GM21717 (cell line): ENCODE measurements around the gene LAMP5.

Experiments used
- ATAC-seq: cut with Tn5 transposase; IDR thresholded peaks from one replicate; pipeline ENCODE4 v1.9.1; 2021; ENCODE audit warnings: mild to moderate bottlenecking, moderate library complexity; ENCODE audit not compliant: unreplicated experiment

The LAMP5 gene

GRCh38 chr20:9531581-9531980 is 17.2 kb downstream of the LAMP5 start:
- no peak for ATAC-seq

GRCh38 chr20:9532069-9532838 is 17.9 kb downstream of the LAMP5 start:
- ATAC-seq = no peak

GRCh38 chr20:9534025-9534424 is 19.6 kb downstream of the LAMP5 start:
- no peak for ATAC-seq

GRCh38 chr20:9535449-9535848 is 21.1 kb downstream of the LAMP5 start:
- no peak for ATAC-seq

- no peak for ATAC-seq
Measured at GRCh38 chr20:9543214-9543613, 28.8 kb downstream of the LAMP5 start.

GRCh38 chr20:9550283-9550682 is 35.9 kb downstream of the LAMP5 start:
- ATAC-seq = no peak

- ATAC-seq = no peak
Measured at GRCh38 chr20:9550871-9551270, 36.5 kb downstream of the LAMP5 start.

- no peak for ATAC-seq
Measured at GRCh38 chr20:9551808-9552550, 37.6 kb downstream of the LAMP5 start.

- ATAC-seq = no peak
Measured at GRCh38 chr20:9555781-9556180, 41.4 kb downstream of the LAMP5 start.

- no peak for ATAC-seq
Measured at GRCh38 chr20:9557411-9557810, 43.0 kb downstream of the LAMP5 start.

- ATAC-seq = no peak
Measured at GRCh38 chr20:9565910-9566550, 51.6 kb downstream of the LAMP5 start.

GRCh38 chr20:9566977-9567376 is 52.6 kb downstream of the LAMP5 start:
- no peak for ATAC-seq

GRCh38 chr20:9570612-9571011 is 56.2 kb downstream of the LAMP5 start:
- no peak for ATAC-seq

GRCh38 chr20:9571783-9572182 is 57.4 kb downstream of the LAMP5 start:
- ATAC-seq = no peak

- no peak for ATAC-seq
Measured at GRCh38 chr20:9572670-9573069, 58.3 kb downstream of the LAMP5 start.

- ATAC-seq = no peak
Measured at GRCh38 chr20:9573335-9574151, 59.2 kb downstream of the LAMP5 start.

GRCh38 chr20:9574181-9574580 is 59.8 kb downstream of the LAMP5 start:
- ATAC-seq = no peak

- ATAC-seq = no peak
Measured at GRCh38 chr20:9574776-9575175, 60.4 kb downstream of the LAMP5 start.

- ATAC-seq = no peak
Measured at GRCh38 chr20:9575836-9576235, 61.4 kb downstream of the LAMP5 start.

GRCh38 chr20:9576695-9577094 is 62.3 kb downstream of the LAMP5 start:
- no peak for ATAC-seq

GRCh38 chr20:9577397-9577796 is 63.0 kb downstream of the LAMP5 start:
- no peak for ATAC-seq
